ENCODE measurements around the gene LRRC63.
A peak's percentile ranks its signal among the peaks of the same experiment; 100 is the strongest.
"Not testable (repeated sequence)": the region's sequence is repeated elsewhere in the genome, so short reads cannot be mapped to it uniquely, and the experiment has no call there.

The LRRC63 gene, protein sequence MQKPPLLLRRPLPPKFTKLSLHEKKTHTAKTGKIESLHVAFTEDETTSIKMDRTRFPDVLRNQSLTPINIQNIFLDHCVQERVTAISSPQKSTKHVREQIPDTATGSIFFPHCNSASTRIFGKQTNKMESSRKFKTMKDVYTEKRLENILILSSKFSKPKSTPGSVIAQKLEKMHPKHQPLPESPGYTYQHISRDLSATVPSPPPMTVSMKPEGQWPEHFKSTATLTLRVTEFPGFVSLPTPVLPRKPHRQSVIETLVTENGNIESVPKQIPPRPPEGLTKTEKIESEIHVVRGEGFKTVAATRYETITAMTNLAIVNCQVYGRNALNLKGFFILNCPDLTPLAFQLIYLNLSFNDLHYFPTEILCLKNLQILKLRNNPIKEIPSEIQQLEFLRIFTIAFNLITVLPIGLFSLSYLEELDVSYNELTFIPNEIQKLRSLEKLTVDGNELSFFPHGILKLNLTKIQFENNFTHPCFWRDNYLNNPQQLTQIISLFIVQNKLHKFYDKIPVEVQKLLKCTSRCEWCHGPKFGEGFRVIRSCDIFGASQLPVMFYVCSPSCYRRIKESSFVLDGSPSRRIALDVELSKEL

DNA sequence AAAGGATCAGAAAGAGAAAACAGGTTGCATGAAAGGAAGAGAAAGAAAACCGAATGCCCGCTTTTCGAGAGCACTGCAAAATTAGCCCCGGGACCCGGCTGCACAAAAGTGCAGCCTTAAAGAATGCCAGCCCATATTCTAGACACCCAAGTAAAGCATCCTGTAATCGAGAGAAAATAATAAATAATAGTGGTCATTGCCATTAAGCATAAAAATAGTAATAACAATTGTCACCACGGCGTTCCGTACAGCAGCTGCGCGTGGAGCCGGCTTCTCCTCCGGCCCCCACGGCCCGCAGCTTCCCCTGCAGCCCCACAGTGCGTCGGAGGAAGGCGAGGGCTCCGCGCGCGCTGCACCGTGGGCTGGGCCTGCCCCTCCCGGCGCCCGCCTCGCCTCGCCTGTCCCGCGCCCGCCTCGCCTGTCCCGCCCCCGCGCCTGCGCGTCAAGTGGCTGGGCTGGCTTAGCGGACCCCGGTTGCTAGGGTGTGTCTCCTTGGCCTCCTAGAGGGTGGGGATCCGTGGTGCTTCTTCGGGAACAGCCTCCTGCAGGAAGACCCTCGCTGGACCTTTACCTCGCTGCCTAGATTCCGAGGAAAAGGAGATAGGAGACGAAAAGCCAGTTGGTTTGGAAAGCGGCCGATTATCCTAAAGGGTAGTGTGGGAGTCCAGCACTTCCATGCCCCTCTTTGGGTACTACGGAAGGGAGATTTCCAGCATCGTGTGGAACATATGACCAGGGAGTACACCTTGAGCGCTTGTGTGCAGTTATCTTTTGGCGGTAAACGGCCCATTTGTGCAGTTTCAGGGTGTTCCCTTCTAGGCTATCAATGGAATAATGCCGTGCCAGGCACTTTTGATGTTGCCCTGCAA, at the start of gene LRRC63:
Gene LRRC63, plus strand, starts transcription at position 446 of the 869 bp plus-strand sequence. CDS start 1,107 bp downstream, outside the sequence.
- peak; percentile 81 for DNase-seq

DNA sequence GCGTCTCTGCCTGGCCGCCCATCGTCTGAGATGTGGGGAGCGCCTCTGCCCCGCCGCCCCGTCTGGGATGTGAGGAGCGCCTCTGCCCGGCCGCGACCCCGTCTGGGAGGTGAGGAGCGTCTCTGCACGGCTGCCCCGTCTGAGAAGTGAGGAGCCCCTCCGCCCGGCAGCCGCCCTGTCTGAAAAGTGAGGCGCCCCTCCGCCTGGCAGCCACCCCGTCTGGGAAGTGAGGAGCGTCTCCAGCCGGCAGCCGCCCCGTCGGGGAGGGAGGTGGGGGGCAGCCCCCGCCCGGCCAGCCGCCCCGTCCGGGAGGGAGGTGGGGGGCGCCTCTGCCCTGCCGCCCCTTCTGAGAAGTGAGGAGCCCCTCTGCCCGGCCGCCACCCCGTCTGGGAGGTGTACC, 49.0 kb upstream of the LRRC63 start:
- DNase-seq: not testable (repeated sequence)

DNA sequence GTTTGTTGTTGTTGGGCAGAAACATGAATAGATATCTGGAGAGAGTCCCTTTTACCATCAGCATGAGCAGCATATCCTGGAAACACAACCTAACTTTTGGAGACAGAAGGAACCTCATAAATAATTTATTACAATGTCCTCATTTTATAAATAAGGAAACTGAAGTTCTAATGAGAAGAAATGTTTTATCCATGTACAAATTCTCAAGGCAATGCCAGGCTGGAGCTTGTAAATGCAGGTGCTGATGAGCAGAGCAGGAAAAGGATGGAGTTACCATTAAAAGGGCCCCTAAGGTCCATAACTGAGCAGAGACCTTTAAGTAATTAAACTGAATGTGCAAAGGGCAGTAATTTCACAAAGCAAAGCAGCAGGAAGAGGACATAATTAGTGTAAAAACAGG, 47.1 kb upstream of the LRRC63 start:
- no peak for DNase-seq

DNA sequence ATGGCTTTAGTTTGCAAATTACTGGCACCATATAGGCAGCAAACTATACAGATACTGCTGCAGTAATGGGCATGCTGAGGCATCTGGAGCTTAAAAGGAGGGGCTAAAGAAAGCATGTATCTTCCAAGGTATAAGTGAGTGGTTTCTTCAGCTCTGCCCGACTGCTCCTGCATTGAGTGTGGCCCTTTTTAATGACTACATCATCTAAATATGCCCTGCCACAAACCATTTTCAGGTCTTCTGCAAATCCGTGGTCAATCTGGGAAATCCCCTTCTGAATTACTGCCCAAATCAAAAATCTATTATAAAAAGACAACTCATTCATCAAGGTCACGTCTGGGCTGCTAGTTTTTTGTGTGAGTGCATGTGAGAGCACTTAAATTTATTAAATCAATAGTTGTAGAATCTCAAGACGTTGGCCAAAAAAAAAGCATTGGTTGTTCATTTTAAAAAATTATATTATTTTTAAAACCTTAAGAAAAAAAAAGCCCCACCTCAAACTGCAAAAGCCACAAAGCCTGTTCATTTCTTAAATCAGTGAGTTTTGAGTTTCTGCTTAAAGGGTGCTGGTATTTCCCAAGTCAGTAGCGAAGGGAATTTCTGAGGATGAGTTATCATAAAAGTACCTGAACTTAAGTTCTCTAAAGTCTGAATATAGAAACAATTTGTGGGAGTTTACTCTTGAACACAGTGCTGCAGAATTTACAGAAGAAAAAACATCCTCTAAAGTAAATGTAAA, 46.1 kb upstream of the LRRC63 start:
- no peak for DNase-seq

DNA sequence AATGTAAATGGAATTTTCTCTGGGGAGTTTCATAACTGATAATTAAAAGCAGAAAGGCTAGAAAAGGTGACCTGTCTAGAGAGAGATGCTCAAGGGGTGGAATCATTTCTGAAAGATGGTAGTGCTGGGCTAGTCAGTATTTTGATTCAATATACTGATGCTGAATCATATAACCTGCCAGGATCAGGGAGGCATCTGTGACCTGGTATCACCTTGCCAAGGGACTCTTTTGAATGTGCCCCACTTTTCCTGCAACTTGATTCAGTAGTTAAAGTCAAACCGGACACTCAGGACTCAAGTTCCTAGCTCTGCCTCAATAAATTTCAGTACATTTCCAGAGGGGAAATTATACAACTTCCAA, 45.5 kb upstream of the LRRC63 start:
- no peak for DNase-seq

DNA sequence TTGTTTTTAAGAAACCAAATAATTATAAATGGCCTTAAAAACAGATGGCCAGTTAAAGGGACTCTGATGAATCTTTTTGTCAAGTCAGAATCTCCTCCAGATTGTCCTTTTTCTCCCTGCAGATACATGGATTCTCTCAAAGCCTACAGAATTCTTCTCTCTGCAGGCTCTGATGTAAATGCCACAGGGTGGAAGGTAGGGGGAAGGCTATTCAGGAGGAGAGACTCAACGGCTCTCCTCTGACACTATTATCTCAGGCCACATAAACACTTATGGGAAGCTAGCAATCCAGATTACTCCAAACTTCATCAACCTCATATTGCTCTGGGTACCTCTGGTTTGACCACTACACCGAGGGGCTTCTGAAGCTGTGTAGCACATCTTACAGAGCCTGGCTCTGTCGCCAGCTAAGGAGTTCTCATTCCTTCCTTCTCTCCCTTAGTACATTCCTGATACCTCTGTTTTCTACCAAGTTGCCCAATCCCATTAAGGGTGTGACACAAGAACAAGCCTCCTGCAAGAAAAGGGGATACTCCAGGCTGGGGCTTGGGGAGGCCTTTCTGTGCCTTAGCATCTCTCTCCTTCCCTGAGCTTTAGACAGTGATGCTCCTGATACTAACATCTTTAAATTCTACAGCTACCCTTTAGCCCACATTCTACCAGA, 44.6 kb upstream of the LRRC63 start:
- DNase-seq: no peak

DNA sequence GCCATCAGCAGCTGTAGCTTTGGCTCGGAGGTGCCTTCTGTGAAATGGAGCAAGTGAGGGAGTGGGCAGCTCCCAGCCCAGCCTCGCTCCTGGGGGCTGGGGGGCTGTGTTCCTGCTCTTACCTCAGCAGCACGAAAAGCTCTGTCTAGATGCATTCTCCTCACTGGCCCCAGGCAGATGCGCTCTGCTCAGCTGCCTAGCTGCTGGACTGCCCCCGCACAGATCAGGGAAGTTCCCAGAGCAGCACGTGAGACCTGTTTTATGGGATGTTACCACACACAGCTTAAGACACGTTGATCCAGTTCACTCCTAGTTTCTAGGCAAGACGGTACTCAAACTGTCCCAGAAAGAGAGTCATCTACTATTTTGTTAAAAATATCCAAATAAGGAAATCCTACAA, 43.4 kb upstream of the LRRC63 start:
- no peak for DNase-seq

DNA sequence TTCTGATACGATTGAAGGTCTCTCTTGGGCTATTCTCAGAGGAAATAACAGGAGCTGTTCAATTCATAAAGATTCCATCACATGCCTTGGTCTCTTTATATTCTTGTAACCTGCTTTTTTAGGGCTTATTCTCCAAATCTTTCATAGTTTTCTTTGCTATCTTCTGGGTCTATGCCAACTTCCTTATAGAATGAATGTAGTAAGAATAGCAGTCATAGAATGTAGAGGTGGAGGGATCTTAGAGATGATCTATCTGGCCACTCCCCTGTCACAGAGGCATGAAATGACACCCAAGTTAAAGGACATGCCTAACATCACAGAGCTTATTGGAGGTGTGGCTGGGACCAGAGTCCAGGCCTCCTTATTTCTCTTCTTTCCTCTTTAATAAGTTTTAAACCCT, 42.9 kb upstream of the LRRC63 start:
- no peak for DNase-seq

DNA sequence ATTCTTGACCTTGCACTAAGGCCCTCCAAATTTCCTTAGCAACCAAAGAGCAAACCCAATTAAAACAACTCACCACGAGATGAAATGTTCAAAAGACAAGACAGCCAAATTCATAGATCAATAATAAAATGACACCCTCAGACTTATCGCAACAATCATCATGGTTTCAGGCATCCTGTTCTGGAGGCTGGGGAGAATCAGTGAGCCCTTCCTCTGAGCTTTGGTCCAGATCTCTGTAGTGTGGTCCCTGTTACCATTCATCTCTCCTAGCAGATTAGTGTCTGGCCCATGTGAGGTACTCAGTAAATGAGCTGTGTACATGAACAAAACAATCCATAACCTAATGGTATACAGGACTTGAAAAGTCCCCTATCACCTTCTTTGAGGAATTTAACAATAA, 42.0 kb upstream of the LRRC63 start:
- no peak for DNase-seq

DNA sequence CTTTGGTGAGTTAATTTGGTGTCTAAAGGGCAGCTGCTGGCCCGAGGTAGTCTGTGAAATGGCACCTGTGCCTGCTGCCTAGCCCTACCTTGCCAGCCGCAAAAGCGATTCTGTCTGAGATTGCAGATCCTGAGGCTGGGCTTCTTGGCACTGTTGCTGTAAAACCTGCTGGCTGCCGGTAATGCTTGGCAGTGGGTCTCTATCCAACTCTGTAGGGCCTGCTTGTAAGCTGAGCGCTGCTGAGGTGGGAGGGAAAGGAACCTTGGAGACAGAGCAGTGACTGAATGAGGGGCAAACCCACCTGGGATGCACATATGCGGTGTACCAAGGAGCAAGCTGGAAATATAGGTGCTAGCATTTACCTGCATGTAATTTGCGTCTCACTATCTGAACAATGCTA, 41.5 kb upstream of the LRRC63 start:
- no peak for DNase-seq

DNA sequence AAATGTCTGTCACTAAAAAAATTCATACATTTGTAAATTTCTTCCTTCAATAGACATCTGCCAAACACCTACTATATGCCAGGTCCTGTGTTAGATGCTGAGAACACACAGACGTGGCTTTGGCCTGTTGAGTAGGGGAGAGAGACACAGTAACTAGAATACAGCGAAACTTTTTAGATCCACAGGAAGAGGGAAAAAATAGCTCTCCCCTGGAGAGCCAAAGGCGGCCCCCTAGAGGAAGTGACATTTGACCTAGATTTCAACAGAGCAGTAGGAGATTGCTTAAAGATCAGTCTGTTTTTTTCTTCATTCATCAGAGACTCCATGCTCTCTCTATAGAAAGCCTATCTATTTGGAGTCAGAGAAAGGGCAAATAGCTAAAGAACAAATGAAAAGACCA, 41.0 kb upstream of the LRRC63 start:
- DNase-seq: no peak

DNA sequence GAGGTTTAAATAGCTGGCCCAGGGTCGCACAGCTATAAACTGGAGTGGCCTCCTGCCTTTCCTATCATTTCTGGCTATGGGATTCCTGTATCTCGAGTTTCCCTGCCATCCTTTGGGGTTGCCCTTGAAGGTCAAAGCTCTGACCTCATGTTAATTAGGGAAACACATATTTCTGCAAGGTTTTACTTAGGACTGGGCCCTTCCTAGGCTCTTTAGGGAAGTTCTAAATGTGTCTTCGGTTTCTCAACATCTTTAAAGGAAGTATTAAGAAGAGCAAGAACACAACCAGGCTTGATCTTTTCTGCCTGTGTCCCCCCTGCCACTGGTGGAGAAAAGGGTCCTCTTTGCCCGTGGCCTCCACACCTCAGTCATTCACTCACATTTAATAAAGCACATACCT, 40.5 kb upstream of the LRRC63 start:
- no peak for DNase-seq

DNA sequence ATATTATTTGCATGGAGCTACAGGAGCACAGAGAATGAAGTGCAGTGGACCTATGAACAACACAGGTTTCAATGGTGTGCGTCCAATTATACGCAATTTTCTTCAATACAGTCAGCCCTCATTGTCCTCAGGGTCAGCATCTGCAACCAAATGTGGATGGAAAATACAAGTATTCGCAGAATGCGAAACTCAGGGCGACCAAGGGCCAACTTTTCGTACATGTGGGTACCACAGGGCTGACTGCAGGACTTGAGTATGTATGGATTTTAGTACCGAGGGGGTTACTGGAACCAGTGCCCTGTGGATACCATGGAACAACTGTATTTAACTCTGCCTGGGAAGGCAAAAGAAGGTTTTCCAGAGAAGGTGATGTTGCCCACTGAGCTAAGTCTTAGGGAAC, 40.0 kb upstream of the LRRC63 start:
- no peak for DNase-seq

DNA sequence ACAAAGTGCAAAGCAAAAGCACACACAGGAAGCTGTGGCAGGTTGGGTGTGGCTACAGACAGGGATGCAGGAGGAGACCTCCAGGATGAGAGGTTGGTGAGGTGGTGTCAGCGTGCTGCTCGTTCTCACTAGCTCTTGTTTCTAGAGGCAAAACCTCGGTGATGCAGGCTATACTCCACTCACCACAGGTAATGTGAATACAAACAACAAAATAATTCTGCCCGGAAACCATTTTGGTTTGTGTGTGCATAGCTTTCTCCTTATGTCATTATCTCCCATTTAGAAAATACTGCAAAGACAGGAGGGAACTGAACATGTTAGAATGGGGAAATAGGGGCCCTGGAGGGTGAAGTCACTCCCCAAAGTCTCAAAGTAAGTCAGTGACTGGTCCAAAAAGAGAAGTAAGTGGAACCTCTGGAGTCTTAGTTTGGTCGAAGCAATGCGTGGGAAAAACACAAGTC, 39.2 kb upstream of the LRRC63 start:
- DNase-seq: no peak

DNA sequence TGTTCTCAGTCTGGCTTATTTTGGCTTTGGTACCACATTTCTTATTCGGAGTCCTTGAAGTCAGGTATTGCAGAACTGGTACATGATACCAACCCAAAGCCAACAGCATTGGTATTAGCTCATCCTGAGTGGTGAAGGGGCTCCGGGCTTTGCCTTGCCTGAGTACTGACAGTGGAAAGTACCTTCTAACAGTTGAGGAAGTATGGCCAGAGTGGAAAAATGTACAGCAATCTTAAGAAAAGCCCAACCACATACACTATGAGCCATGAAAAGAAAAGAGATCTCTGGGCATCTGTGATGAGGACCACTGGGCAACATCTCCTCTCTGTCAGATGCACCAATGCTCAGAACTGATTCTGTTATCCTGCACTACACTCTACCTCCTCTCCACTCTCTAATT, 38.1 kb upstream of the LRRC63 start:
- DNase-seq: no peak

DNA sequence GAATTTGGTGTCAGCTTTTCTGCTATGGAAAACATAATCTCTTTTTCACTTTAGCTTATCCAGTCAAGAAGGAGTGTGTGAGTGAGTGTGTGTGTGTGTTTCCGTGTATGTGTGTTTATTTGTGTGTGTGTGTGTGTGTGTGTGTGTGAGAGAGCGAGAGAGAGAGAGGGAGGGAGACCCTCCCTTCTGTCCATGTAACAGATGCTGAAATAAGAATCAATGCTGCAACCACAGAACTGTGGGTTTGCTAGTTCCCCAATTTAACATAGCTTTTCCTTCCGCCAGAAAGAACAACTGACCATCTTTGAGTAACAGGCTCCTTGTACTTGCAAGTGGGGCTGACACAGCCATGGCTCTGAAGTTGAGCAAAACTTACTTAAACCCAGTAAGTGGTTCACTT, 35.0 kb upstream of the LRRC63 start:
- no peak for DNase-seq

DNA sequence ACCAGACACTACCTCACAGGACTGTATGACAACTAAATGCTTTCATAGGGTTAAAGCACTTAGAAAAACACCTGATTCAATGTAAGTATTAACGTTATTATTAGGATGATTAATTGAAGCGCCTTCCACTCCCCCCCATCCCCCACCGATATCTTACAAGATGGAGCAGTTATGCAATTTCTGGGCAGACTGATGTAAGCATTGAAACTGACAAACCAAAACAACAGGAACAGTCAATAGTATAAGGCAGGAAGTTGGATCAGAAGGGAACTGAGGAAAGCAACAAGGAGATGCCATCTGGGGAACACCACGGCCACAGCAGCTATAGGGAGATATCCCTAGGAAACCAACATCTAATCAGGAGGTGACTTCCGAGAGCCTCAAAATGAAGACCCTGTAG, 33.6 kb upstream of the LRRC63 start:
- DNase-seq: no peak

DNA sequence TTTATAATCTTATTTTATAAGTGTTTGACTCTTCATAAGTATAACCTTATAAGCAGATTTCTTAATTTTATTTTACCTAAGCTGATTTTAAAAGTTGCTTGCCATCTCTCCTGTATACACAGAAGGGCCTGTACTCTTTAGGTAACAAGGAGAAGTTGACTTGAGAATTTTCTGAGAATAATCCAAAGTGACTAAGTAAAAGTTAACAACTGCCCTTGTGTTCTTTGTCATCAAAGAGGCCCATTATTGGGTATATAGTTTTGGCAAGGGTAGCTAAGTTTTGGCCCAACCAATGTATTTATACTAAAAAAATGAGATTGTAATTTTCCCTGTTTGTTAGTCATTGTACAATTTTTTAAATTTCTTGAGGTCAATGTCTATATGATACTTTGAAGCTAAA, 32.9 kb upstream of the LRRC63 start:
- DNase-seq: no peak

DNA sequence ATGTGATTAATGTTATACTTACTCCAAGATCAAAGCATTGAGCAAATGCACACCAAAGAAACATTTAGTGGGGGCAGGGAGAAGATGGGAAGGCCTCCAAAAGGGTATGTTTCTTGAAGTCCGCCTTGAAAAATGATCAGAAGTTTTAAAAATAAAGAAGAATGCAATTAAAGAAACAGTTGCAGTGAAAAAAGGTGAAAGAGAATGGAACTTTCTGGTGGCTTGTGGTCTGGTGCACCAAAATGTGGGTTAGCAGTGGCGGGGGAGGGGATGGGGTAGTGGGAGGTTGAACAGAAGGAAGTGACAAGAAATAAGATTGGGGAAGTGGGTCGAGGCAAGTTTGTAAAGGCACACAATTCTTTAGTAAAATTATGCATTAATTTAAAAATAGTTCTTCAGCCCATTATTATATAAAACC, 32.2 kb upstream of the LRRC63 start:
- no peak for DNase-seq

DNA sequence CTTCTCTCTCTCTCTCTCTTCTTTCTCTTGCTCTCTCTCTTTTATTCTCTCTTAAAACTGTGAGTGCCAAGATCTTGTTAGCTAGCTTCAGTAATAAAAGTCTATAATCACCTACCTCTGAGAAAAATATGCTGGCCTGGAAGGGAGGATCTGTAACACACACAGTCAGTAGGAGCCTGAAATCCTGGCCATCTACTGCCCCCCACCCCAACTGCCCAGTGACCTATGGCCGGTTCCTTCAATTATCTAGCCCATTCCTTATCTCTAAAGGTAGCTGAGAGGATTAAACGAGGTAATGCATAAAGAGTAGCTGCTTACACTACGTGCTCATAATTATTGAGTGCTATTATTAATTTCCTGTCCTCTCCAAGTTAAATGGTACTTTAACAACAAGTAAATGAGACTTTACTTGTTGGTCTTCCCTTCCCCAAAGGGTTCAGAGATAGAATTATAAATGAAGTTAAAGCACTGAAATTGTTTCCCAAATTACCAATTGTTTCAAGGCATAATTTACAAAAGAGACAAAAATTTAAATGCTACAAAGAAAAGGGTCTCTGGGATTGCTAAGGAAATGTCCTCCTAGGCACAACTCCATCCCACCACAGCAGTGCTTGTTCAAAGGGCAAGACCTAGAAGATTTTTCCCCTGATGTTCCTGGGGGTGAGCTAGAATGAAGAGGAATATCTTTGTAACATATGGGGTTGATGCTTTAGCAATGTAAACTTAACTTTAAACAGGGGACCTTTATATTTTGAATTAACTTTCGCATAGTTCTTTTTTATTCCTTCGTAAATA, 31.6 kb upstream of the LRRC63 start:
- DNase-seq: no peak

DNA sequence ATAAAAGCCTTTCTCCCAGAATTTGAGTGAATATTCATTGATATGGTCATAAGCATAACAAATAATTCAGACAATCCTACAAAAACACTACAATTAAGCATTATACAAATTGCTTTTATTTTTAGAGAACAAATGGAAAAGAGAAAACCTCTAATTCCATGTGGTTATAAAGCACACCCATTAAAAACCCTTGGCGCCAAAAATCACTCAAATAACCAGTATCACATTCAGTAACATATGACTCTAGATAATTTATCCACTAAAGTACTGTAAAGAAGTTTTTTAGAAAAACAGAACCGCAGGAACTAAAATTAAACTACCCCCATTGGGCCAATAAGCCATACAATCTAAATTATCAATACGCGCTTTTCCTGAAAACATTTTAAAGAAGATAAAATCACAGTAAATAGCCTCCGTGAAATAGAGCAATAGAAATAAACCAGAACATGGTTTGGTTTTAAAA, 30.3 kb upstream of the LRRC63 start:
- no peak for DNase-seq
